ENCODE results near the gene CH25H.

The CH25H gene

GRCh38 chr10:89158446-89158845 is 48.7 kb downstream of the CH25H start:
- DNase-seq (ENCODE audit: low read depth, low spot score), result no peak

- DNase-seq (ENCODE audit: low read depth, low spot score), result no peak
Measured at GRCh38 chr10:89156161-89156835, 50.8 kb downstream of the CH25H start.
